ENCODE measurements around the gene ITPKB.

- no peak for TF ChIP-seq TEAD4 (IDR thresholded peaks at IDR 0.05; ENCODE audit: borderline replicate concordance, insufficient read depth)
- no peak for TF ChIP-seq POLR2AphosphoS5 (IDR thresholded peaks at IDR 0.05; ENCODE audit: low read depth, low read length)
- TF ChIP-seq CTCF (IDR thresholded peaks at IDR 0.05), result no peak
- TF ChIP-seq GABPA (IDR thresholded peaks at IDR 0.05; ENCODE audit: low read depth), result no peak
- no peak for TF ChIP-seq FOSL2 (IDR thresholded peaks at IDR 0.05; ENCODE audit: borderline replicate concordance, low read depth)
- TF ChIP-seq YY1 (IDR thresholded peaks at IDR 0.05; ENCODE audit: low read depth), result no peak
- no peak for TF ChIP-seq EP300 (IDR thresholded peaks at IDR 0.05; ENCODE audit: borderline replicate concordance in 1 of 2, low read depth in 1 of 2, low read length in 1 of 2)
- TF ChIP-seq TAF1 (IDR thresholded peaks at IDR 0.05; ENCODE audit: borderline replicate concordance, low read depth, low read length), result no peak
- TF ChIP-seq SIN3A (IDR thresholded peaks at IDR 0.05; ENCODE audit: borderline replicate concordance, low read depth, low read length), result no peak
Observed at GRCh38 chr1:226754793-226755533, 15.9 kb upstream of the ITPKB start.
